HCT116 (cell line): ENCODE results near the gene USH1C. TPM values are rescaled to one million over a fixed set of nuclear protein-coding genes. Genes with fewer than 3 reads are reported as not detected.

Experiments used
- ATAC-seq: fragments of 200-7000 bp; cut with Tn5 transposase; 2 replicates; pipeline ENCODE4 v1.9.1; 2020; ENCODE audit warnings: mild to moderate bottlenecking, moderate library complexity
- BruUV-seq: library from RNA; stranded (reverse); fragments of 400-500 nt; replicated peaks from 2 replicates; lab custom pipeline; 2021; lab: Mats Ljungman, UMichigan
- CTCF ChIA-PET: fragments of 300-600 bp; sonication (Branson Sonifier 250); formaldehyde crosslinking; loops from one replicate; lab custom pipeline; 2021; ENCODE audit warnings: antibody characterized with exemption; lab: Charles Lee
- POLR2A ChIA-PET: fragments of 300-600, 350-600 bp; sonication (Branson Sonifier 250); formaldehyde crosslinking; loops from one replicate; lab custom pipeline; 2021; ENCODE audit warnings: antibody characterized with exemption; lab: Charles Lee
- RAD21 ChIA-PET, 2 experiments: fragments of 300-600 bp; sonication (Branson Sonifier 250); formaldehyde crosslinking; loops; one replicate each; lab custom pipeline; 2023; ENCODE audit warnings: low total read pairs in 2 of 2; ENCODE audit not compliant: uncharacterized antibody in 2 of 2, unreplicated experiment in 2 of 2, low non-redundant PET in 1 of 2; lab: Charles Lee
- DNase-seq: peaks from one replicate; pipeline ENCODE4 v3.0.0-alpha.2; 2010; ENCODE audit warnings: low read depth, low spot score
- H2AFZ ChIP-seq: fragments of 200-600 bp; shearing (Covaris generic), sonication (generic); 2 replicates; pipeline ENCODE4 v1.6.1; 2017; ENCODE audit warnings: low read depth, mixed run types, mixed read lengths, antibody characterized with exemption, low read length; ENCODE audit not compliant: poor library complexity, severe bottlenecking
- H3K27ac ChIP-seq: 2 replicates; pipeline ENCODE4 v1.5.1; 2012; ENCODE audit warnings: low read depth, low read length
- H3K27me3 ChIP-seq: fragments of 200-600 bp; sonication (generic); 2 replicates; pipeline ENCODE4 v1.6.1; 2016; ENCODE audit warnings: mixed run types, low read length, mixed read lengths; ENCODE audit not compliant: insufficient read depth
- H3K36me3 ChIP-seq, 2 experiments: fragments of 200-500 bp in 1 of 2; fragments of 200-600 bp in 1 of 2; sonication (Bioruptor generic) in 1 of 2; sonication (generic) in 1 of 2; 2 replicates each; pipeline versions ENCODE4 v1.5.1 to v1.6.1; 2014 to 2016; ENCODE audit warnings: low read length in 2 of 2, inconsistent platforms in 1 of 2, mixed read lengths in 1 of 2, mixed run types in 1 of 2; ENCODE audit not compliant: insufficient read depth in 2 of 2, control insufficient read depth in 1 of 2
- H3K4me1 ChIP-seq, 2 experiments: fragments of 200-600 bp in 1 of 2; sonication (generic) in 1 of 2; 2 replicates each; pipeline versions ENCODE4 v1.5.1 to v1.6.1; 2012 to 2017; ENCODE audit warnings: low read length in 2 of 2, inconsistent platforms in 1 of 2, mild to moderate bottlenecking in 1 of 2, mixed read lengths in 1 of 2, mixed run types in 1 of 2, moderate library complexity in 1 of 2; ENCODE audit not compliant: insufficient read depth in 2 of 2, control insufficient read depth in 1 of 2
- H3K4me2 ChIP-seq: fragments of 200-600 bp; sonication (generic); 2 replicates; pipeline ENCODE4 v1.6.1; 2017; ENCODE audit warnings: mixed run types, low read length, mixed read lengths
- H3K4me3 ChIP-seq, 2 experiments: fragments of 200-600 bp in 1 of 2; sonication (generic) in 1 of 2; replicated peaks in 1 of 2; 2 replicates each; pipeline ENCODE4 v1.5.1; 2011 to 2016; ENCODE audit warnings: low read length in 2 of 2, control low read depth in 1 of 2, low read depth in 1 of 2, mild to moderate bottlenecking in 1 of 2, mixed read lengths in 1 of 2, mixed run types in 1 of 2
- H3K79me2 ChIP-seq: fragments of 200-600 bp; sonication (generic); 2 replicates; pipeline ENCODE4 v1.6.1; 2017; ENCODE audit warnings: mild to moderate bottlenecking, mixed run types, low read length, moderate library complexity, mixed read lengths; ENCODE audit not compliant: insufficient read depth
- H3K9ac ChIP-seq: fragments of 200-600 bp; sonication (generic); 2 replicates; pipeline ENCODE4 v1.6.1; 2016; ENCODE audit warnings: low read length, mixed read lengths
- H3K9me2 ChIP-seq: fragments of 200-600 bp; sonication (generic), shearing (Covaris generic); 2 replicates; pipeline ENCODE4 v1.6.1; 2017; ENCODE audit warnings: mixed run types, mild to moderate bottlenecking, moderate library complexity; ENCODE audit not compliant: insufficient read depth
- H3K9me3 ChIP-seq, 2 experiments: fragments of 200-500 bp in 1 of 2; fragments of 200-600 bp in 1 of 2; sonication (Bioruptor generic) in 1 of 2; sonication (generic) in 1 of 2; 2 replicates each; pipeline ENCODE4 v1.6.1; 2014 to 2017; ENCODE audit warnings: low read length in 2 of 2, mixed read lengths in 2 of 2, inconsistent platforms in 1 of 2, low read depth in 1 of 2, mild to moderate bottlenecking in 1 of 2, mixed run types in 1 of 2, moderate library complexity in 1 of 2; ENCODE audit not compliant: control insufficient read depth in 1 of 2, insufficient read depth in 1 of 2
- H4K20me1 ChIP-seq: fragments of 200-600 bp; sonication (generic), shearing (Covaris generic); 2 replicates; pipeline ENCODE4 v1.6.1; 2017; ENCODE audit warnings: mixed run types, mild to moderate bottlenecking, moderate library complexity; ENCODE audit not compliant: insufficient read depth
- ELF1 ChIP-seq: IDR thresholded peaks from 2 replicates; pipeline ENCODE4 v1.6.1; 2012; ENCODE audit warnings: low read depth, borderline replicate concordance
- EZH2phosphoT487 ChIP-seq: fragments of 200-600 bp; IDR thresholded peaks from 2 replicates; pipeline ENCODE4 v1.6.1; 2018; ENCODE audit warnings: antibody characterized with exemption, borderline replicate concordance
- FOSL1 ChIP-seq: IDR thresholded peaks from 2 replicates; pipeline ENCODE4 v1.6.1; 2012; ENCODE audit warnings: low read depth
- MAX ChIP-seq: IDR thresholded peaks from 2 replicates; pipeline ENCODE4 v1.6.1; 2012
- POLR2AphosphoS5 ChIP-seq: IDR thresholded peaks from 2 replicates; pipeline ENCODE4 v1.6.1; 2011; ENCODE audit warnings: mild to moderate bottlenecking, low read depth, low read length, moderate library complexity
- RAD21 ChIP-seq: IDR thresholded peaks from 2 replicates; pipeline ENCODE4 v1.6.1; 2012; ENCODE audit warnings: low read depth, mild to moderate bottlenecking
- SIN3A ChIP-seq: IDR thresholded peaks from 2 replicates; pipeline ENCODE4 v1.6.1; 2012; ENCODE audit warnings: low read depth
- SP1 ChIP-seq: IDR thresholded peaks from 2 replicates; pipeline ENCODE4 v1.6.1; 2012; ENCODE audit warnings: low read depth
- TCF7L2 ChIP-seq: IDR thresholded peaks from 2 replicates; pipeline ENCODE4 v1.7.0; 2011; ENCODE audit warnings: borderline replicate concordance, inconsistent platforms; ENCODE audit not compliant: insufficient read depth, insufficient read length; ENCODE audit errors: extremely low read depth
- YY1 ChIP-seq: IDR thresholded peaks from 2 replicates; pipeline ENCODE4 v1.6.1; 2011; ENCODE audit warnings: low read length, low read depth, moderate library complexity, mild to moderate bottlenecking; ENCODE audit not compliant: insufficient replicate concordance; ENCODE audit errors: extremely low read depth
- ZFX ChIP-seq: fragments of 450-650 bp; IDR thresholded peaks from 2 replicates; pipeline ENCODE4 v1.6.1; 2017
- ZNF274 ChIP-seq: fragments of 200-500 bp; sonication (Bioruptor generic); IDR thresholded peaks from 2 replicates; pipeline ENCODE4 v1.6.1; 2014; ENCODE audit warnings: mild to moderate bottlenecking, low read depth, low read length, inconsistent platforms
- intact Hi-C: fragments of 100-400 bp; cut with micrococcal nuclease; formaldehyde crosslinking; loops from 2 replicates; pipeline ENCODE4 v1.10.0; 2022
- total RNA-seq: library from RNA; stranded (reverse); gene quantifications from one replicate; pipeline ENCODE4 v1.2.1, GENCODE V29; 2021; ENCODE audit not compliant: unreplicated experiment
- TF ChIP-seq, protein P1 (sequence below), 3 experiments: fragments of 200-600 bp in 1 of 3; sonication (generic) in 1 of 3; IDR thresholded peaks in 2 of 3; conservative IDR thresholded peaks in 1 of 3; 2 replicates each; pipeline ENCODE4 v1.5.1; 2012 to 2017; ENCODE audit warnings: low read depth in 2 of 3, low read length in 2 of 3, antibody characterized with exemption in 1 of 3, borderline replicate concordance in 1 of 3, control low read depth in 1 of 3, mild to moderate bottlenecking in 1 of 3, mixed read lengths in 1 of 3, mixed run types in 1 of 3, moderate library complexity in 1 of 3; ENCODE audit not compliant: insufficient read depth in 1 of 3
- TF ChIP-seq, protein P2 (sequence below): IDR thresholded peaks from 2 replicates; pipeline ENCODE4 v1.6.1; 2012
- TF ChIP-seq, protein P3 (sequence below): IDR thresholded peaks from 2 replicates; pipeline ENCODE4 v1.6.1; 2012; ENCODE audit warnings: low read depth

Gene USH1C
- total RNA-seq, 1 experiment from 2014 or later, result 13.4 TPM

DNA sequence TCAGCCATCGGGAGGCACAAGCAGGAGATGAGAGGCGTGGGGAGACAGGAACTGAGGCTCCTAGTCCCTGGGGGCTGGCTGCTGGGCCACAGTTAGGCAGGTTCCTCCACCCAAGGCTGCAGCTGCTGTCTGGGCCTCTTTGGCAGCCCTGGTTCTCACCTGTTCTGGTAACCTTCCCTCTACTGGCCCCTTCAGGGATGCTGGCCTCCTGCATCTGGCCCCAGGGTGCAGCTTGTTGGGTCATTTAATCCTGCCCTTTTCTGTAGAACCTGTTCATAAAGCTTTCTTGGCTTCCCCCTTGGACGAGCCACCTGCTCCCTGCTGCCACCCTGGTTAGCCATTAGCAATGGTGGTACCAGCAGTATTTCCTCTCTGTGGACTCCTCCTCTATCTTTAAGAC is 5.5 kb downstream of the USH1C start:
- peak; percentile 37; the same call in 1 of the 2 replicates for ATAC-seq
- Histone ChIP-seq H2AFZ (no peak overlapping the region), H3K4me1 (peaks cover 4 to 17% of the 10 kb centered on the region in 2 experiments; a peak in 3 of 4 replicates), H4K20me1 (no peaks in the 10 kb centered on the region), H3K36me3 (no peaks in the 10 kb centered on the region), H3K9me3 (no peaks in the 10 kb centered on the region), H3K9me2 (no peaks in the 10 kb centered on the region), H3K79me2 (no peaks in the 10 kb centered on the region), H3K27me3 (no peaks in the 10 kb centered on the region), H3K4me3 (no peak overlapping the region), H3K4me2 (no peak overlapping the region), H3K9ac (no peak overlapping the region), H3K27ac (no peak overlapping the region)
- CTCF ChIA-PET, result interaction anchor here (1.7 kb wide), 1 partner anchor 11 kb away, joined by 4 read pairs; no protein-coding TSS in a partner anchor
- TF ChIP-seq MAX (no peak), POLR2AphosphoS5 (no peak), FOSL1 (no peak), ZNF274 (no peak), YY1 (no peak), EZH2phosphoT487 (no peak), ELF1 (no peak), SIN3A (no peak), SP1 (no peak), ZFX (no peak), TCF7L2 (no peak), RAD21 (no peak)
- TF ChIP-seq, protein P1, sequence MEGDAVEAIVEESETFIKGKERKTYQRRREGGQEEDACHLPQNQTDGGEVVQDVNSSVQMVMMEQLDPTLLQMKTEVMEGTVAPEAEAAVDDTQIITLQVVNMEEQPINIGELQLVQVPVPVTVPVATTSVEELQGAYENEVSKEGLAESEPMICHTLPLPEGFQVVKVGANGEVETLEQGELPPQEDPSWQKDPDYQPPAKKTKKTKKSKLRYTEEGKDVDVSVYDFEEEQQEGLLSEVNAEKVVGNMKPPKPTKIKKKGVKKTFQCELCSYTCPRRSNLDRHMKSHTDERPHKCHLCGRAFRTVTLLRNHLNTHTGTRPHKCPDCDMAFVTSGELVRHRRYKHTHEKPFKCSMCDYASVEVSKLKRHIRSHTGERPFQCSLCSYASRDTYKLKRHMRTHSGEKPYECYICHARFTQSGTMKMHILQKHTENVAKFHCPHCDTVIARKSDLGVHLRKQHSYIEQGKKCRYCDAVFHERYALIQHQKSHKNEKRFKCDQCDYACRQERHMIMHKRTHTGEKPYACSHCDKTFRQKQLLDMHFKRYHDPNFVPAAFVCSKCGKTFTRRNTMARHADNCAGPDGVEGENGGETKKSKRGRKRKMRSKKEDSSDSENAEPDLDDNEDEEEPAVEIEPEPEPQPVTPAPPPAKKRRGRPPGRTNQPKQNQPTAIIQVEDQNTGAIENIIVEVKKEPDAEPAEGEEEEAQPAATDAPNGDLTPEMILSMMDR (IDR thresholded peaks at IDR 0.05 in 2 of 3, conservative IDR thresholded peaks at IDR 0.05 in 1 of 3; ENCODE audit: borderline replicate concordance in 1 of 3, insufficient read depth in 1 of 3, low read depth in 2 of 3, low read length in 2 of 3), result no peak
- TF ChIP-seq, protein P2, sequence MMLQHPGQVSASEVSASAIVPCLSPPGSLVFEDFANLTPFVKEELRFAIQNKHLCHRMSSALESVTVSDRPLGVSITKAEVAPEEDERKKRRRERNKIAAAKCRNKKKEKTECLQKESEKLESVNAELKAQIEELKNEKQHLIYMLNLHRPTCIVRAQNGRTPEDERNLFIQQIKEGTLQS, result no peak
- TF ChIP-seq, protein P3, sequence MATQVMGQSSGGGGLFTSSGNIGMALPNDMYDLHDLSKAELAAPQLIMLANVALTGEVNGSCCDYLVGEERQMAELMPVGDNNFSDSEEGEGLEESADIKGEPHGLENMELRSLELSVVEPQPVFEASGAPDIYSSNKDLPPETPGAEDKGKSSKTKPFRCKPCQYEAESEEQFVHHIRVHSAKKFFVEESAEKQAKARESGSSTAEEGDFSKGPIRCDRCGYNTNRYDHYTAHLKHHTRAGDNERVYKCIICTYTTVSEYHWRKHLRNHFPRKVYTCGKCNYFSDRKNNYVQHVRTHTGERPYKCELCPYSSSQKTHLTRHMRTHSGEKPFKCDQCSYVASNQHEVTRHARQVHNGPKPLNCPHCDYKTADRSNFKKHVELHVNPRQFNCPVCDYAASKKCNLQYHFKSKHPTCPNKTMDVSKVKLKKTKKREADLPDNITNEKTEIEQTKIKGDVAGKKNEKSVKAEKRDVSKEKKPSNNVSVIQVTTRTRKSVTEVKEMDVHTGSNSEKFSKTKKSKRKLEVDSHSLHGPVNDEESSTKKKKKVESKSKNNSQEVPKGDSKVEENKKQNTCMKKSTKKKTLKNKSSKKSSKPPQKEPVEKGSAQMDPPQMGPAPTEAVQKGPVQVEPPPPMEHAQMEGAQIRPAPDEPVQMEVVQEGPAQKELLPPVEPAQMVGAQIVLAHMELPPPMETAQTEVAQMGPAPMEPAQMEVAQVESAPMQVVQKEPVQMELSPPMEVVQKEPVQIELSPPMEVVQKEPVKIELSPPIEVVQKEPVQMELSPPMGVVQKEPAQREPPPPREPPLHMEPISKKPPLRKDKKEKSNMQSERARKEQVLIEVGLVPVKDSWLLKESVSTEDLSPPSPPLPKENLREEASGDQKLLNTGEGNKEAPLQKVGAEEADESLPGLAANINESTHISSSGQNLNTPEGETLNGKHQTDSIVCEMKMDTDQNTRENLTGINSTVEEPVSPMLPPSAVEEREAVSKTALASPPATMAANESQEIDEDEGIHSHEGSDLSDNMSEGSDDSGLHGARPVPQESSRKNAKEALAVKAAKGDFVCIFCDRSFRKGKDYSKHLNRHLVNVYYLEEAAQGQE, result no peak
- DNase-seq, result no peak
- intact Hi-C loops, result no loop called here
- BruUV-seq, result no TSS peak
- POLR2A ChIA-PET, result no interaction called here
- RAD21 ChIA-PET, result no interaction called here
